Left colon (tissue), 2 donors: ENCODE results near the gene ROBO1. TPM values are rescaled to one million over a fixed set of nuclear protein-coding genes. Genes with fewer than 3 reads are reported as not detected.

Experiments
- ATAC-seq: fragments of 200-7000 bp; cut with Tn5 transposase; one replicate; pipeline ENCODE4 v1.9.1; 2020; ENCODE audit warnings: mild to moderate bottlenecking, moderate library complexity
- DNase-seq, 2 donors: peaks; one replicate each; pipeline ENCODE4 v3.0.0-alpha.2; 2020
- intact Hi-C, 2 donors: fragments of 100-400 bp; cut with DNase I in 1 of 2; cut with micrococcal nuclease in 1 of 2; formaldehyde crosslinking; loops; one replicate each; pipeline versions ENCODE4 v1.11.2 to v1.14.0; 2022; cut with DNase I, micrococcal nuclease
- total RNA-seq, 2 donors: library from RNA; stranded (reverse); fragmentation: NEBNext Ultra II Directional; extraction: Animal tissue kit (Norgen Biotek cat#: 25700); gene quantifications; one replicate each; pipeline ENCODE4 v1.2.1, GENCODE V29; 2021
- donor health status: DM: no; HTN: no; CAD: no.
- donor health status: DM: yes; HTN: yes; CAD: no.

The ROBO1 gene
- total RNA-seq, 2 donors from 2014 or later, result 3.0 to 9.7 TPM

- intact Hi-C loops, result no loop called here
- DNase-seq, result no peak
- ATAC-seq, result no peak
These were observed 777.6 kb downstream of the ROBO1 start for GRCh38 chr3:78990156-78990555.

GRCh38 chr3:78988324-78988723 lies 779.5 kb downstream of the ROBO1 start:
- intact Hi-C loops, result no loop called here
- ATAC-seq (peak; percentile 73), DNase-seq (no peak)

DNA sequence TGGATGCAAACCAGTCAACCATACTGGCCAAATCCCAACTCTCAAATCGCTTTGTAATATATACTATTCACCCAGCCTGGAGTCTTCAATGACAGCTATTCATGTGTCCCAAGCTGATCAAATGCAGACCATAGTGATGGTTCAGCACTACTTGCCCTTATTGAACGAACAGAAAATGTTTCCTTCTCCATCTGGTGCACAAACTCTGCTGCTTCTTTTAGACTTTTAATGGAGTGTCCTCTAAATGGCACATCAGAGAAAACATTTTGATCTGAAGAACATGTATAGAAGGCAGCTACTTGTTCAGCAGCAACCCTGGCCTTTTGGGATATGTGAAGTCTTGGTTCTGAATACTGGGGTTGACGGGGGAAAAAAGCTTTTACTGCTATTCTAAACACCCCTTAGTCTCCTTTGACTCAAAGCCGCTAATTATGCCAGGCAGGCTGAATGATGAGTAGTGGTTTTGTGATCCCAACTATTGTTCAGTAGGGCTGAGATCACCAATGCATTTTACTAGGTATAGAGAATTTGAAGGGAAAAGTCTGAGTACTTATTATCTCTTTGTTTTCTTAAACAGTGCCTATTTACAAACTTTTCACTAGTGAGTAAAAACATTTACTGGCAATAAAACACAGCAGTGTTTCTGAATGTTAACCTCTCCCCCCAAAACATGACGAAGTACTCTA lies 781.2 kb downstream of the ROBO1 start:
- ATAC-seq (no peak), DNase-seq (no peak)
- intact Hi-C loops, result no loop called here

GRCh38 chr3:78985981-78986380 lies 781.8 kb downstream of the ROBO1 start:
- ATAC-seq (no peak), DNase-seq (no peak)
- intact Hi-C loops, result no loop called here

- ATAC-seq (no peak), DNase-seq (no peak)
- intact Hi-C loops, result no loop called here
These were observed 788.8 kb downstream of the ROBO1 start for GRCh38 chr3:78979028-78979427.

DNA sequence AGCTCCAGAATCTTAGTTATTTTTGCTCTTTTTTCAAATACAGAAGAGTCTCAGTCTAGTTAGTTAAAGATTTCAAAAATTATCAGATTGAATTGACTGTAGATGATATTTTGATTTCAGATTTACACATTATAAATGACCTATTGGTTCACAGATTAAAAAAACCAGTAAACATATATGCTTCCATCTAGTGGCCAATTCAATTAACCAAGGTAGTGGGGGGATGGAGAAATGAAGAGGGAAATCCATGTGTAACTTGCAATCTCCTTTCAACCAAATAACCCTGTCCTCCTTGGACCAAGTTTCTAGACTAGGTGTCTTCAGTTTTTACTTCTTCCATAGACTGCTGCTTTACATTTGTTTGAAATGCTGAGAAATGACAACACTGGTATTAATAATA lies 789.8 kb downstream of the ROBO1 start:
- ATAC-seq (no peak), DNase-seq (no peak)
- intact Hi-C loops, result no loop called here

GRCh38 chr3:78977073-78977472 lies 790.7 kb downstream of the ROBO1 start:
- ATAC-seq (no peak), DNase-seq (no peak)
- intact Hi-C loops, result no loop called here

DNA sequence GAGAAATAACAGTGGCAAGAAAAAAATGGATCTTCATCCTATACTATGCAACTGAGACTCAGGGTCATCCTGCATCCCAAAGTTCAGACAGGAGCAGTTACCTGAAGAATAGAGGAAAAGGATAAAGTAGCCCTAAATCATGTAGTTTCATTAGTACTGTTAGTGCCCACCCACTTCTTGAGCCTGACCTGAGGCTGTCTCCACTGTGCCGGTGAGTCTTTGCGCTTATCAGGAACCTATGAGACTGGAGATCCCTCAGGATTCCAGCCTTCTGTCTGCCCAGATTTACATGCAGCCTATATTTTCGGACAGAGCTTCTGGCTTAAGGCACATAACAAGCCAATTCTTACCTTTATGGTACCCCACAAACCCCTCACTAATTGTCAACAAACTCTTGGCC lies 791.6 kb downstream of the ROBO1 start:
- no peak for ATAC-seq
- intact Hi-C loops, result no loop called here
- DNase-seq, result no peak

DNA sequence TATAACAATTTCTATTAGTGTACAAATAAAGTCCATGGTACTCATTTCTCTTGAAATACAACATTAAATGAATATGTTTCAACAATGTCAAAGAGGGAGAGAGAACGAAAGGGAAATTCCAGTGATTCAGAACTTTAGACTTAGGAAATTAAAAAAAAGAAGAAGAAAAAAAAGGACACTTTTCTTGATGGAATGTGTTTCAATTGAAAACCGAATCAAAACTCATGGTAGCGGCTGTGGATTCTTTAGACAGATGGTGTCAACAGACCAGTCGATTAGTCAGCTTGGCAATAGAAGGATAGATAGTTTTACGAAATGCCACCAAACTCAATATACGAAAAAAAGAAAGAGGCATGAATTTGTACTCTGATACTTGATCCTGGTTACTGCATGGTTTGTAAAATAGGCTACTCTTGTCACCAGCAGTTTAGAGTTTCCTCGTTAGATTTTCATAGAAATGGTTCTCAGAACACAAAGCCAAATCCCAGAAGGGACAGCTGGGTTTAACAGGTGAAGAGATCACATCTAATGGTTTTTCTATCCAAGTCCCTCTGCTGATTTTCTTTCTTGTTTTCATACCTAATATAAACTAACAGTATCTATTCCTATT lies 793.5 kb downstream of the ROBO1 start:
- ATAC-seq, result no peak
- no peak for DNase-seq
- intact Hi-C loops, result no loop called here

DNA sequence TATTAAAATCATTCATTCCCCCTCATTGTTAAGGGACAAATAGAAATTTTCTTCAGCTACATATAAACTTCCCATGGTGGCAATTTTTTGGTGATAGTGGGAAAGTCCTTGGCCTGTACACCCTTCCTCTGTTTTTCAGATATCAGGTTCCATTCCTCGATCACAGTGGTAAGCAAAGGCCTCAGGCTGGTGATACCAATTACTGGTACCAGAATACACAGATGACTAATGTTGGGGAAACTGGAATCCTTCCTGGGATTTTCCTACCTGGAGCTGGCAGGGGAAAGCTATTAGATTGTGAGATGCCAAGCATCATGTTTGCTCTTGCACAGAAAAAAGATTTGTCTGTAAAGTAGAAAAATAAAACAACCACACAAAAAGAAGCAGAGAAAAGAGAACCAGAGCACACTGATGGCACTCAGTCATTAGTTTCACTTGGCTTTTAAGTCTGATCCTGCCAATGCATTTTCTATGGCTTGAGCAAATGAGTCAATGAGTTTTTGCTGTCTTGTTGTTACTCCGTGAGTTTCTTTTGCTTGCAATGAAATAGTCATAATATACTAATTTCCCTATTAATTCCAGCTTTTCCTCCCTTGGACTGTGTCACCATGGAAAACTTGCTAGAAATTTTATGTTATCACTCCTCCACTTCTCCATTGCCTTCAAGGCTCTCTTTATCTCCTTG lies 795.0 kb downstream of the ROBO1 start:
- no peak for ATAC-seq
- intact Hi-C loops, result no loop called here
- DNase-seq, result no peak

GRCh38 chr3:78970656-78971055 lies 797.1 kb downstream of the ROBO1 start:
- no peak for DNase-seq
- intact Hi-C loops, result no loop called here
- ATAC-seq, result no peak

GRCh38 chr3:78969483-78969882 lies 798.3 kb downstream of the ROBO1 start:
- intact Hi-C loops, result no loop called here
- ATAC-seq (no peak), DNase-seq (no peak)

DNA sequence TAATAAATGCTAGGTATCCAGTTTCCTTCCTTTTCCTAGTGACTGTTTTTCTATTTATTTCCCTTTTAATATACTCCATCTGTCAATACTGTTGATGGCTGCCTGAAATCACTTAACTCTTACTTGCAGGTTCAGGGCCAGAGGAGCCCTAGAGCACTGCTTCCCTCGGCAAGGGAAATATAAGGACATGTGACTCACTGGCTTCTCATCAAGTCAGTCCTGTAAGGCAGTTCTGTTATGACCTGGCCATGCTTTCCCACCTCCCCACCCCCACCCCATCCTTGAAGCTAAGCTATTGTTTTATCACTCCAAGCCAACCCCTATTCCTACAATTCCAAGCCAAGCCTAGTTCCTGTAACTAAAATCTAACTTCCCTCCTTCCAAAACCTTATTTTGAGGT lies 800.7 kb downstream of the ROBO1 start:
- DNase-seq (no peak), ATAC-seq (no peak)
- intact Hi-C loops, result no loop called here

DNA sequence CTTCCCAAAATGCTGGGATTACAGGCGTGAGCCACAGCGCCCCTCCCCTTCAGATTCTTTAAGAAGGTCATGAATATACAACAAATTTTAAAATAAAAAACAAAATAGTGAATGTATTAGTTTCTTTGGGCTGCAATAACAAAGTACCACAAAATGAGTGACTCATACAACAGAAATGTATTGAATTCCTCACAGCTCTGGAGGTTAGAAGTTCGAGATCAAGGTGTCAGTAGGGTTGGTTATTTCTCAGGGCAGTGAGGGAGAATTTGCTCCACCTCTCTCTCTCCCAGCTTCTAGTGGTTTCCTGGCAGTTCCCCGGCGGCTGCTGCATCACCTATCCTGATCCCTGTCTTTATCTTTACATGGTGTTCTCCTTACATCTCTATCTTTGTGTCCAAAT lies 804.0 kb downstream of the ROBO1 start:
- DNase-seq (no peak), ATAC-seq (no peak)
- intact Hi-C loops, result no loop called here

DNA sequence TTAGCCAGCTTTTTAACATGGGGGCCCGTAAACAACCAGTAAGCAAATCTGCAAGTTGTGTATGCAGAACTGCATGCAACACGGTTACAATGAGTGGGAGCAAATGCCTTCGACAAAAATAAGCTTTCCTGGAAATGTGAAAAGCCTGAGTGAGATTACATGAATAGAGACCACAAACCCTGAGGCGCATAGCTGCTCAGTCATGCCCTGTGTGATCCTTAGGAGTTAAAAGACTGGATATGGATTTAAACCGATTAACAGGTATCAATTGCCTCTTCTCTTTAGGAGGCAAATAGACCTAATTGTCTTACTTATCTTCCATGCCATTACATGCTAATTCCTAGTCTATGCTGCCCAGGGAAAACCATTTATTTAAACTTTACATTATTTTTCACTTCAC lies 810.3 kb downstream of the ROBO1 start:
- intact Hi-C loops, result no loop called here
- DNase-seq (no peak), ATAC-seq (no peak)

GRCh38 chr3:78951342-78951945 lies 816.4 kb downstream of the ROBO1 start:
- no peak for ATAC-seq
- no peak for DNase-seq
- intact Hi-C loops, result no loop called here

DNA sequence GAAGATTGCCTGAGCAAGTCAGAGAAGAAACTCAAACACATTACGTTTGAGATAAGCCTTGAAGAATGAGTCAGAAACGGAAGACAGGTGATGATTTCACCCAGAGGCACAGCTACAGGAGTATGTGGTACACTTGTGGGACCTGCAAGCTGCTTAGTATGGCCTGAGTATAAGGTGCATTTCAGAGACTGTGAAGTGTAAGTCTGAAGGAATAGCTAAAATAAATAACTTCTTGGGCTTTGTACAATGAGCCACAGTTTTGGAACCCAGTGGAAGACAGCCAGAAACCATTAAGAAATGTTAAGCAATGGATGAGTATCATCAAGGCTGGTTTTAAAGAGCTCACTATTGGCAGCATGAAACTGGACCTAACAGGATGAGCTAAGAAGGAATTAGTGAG lies 826.2 kb downstream of the ROBO1 start:
- intact Hi-C loops, result no loop called here
- no peak for DNase-seq
- no peak for ATAC-seq

DNA sequence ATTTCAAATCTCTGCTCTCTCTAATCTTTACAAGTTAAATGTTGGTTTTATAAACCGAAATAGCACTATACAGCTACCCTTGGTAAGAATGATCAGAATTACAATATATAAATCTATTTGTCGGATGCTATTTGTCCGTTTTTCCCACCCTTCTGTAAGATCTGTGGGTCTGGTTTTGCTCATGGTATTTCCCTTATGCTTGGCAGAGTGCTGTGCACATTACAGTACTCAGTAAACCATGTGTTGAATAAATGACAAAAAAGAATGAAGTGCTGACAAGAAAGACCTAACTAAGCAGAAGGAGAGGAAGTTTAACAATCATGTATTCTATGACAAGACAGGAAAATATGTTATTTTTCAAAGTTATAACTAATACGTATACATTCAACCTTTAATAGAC lies 827.2 kb downstream of the ROBO1 start:
- no peak for ATAC-seq
- intact Hi-C loops, result no loop called here
- no peak for DNase-seq

GRCh38 chr3:78940128-78940527 lies 827.7 kb downstream of the ROBO1 start:
- DNase-seq (no peak), ATAC-seq (no peak)
- intact Hi-C loops, result no loop called here

GRCh38 chr3:78937475-78937874 lies 830.3 kb downstream of the ROBO1 start:
- intact Hi-C loops, result no loop called here
- no peak for ATAC-seq
- DNase-seq, result no peak
